ENCODE results near the gene PRR20G. TPM values are rescaled to one million over a fixed set of nuclear protein-coding genes. Genes with fewer than 3 reads are reported as not detected.

PRR20G gene
- total and polyA plus RNA-seq, 2 experiments from 2014 or later: not detected

- WGBS (ENCODE audit: low lambda C conversion rate, missing lambda C conversion rate): 83% methylated on average over 10 of the region's 10 CpGs
- Histone ChIP-seq H3K4me2 (no peak overlapping the region), H3K79me2 (no peaks in the 10 kb centered on the region), H3K36me3 (replicated peaks; ENCODE audit: insufficient read depth, low read depth) (no peaks in the 10 kb centered on the region), H3K27ac (no peak overlapping the region), H3K27me3 (peaks cover 6% of the 10 kb centered on the region), H2AFZ (no peak overlapping the region), H4K20me1 (ENCODE audit: insufficient read depth, poor library complexity, severe bottlenecking) (no peaks in the 10 kb centered on the region), H3K9me2 (replicated peaks; ENCODE audit: insufficient read depth) (peaks cover 2% of the 10 kb centered on the region), H3K9me3 (ENCODE audit: low read depth) (no peaks in the 10 kb centered on the region), H3K4me1 (ENCODE audit: insufficient read depth) (no peaks in the 10 kb centered on the region), H3K4me3 (no peak overlapping the region)
- no peak for DNase-seq (ENCODE audit: low spot score)
- TF ChIP-seq EZH2 (IDR thresholded peaks at IDR 0.05; ENCODE audit: borderline replicate concordance) (no peak), EZH2phosphoT487 (IDR thresholded peaks at IDR 0.05; ENCODE audit: low read depth, severe bottlenecking, unreplicated experiment) (no peak)
- TF ChIP-seq, protein P1, sequence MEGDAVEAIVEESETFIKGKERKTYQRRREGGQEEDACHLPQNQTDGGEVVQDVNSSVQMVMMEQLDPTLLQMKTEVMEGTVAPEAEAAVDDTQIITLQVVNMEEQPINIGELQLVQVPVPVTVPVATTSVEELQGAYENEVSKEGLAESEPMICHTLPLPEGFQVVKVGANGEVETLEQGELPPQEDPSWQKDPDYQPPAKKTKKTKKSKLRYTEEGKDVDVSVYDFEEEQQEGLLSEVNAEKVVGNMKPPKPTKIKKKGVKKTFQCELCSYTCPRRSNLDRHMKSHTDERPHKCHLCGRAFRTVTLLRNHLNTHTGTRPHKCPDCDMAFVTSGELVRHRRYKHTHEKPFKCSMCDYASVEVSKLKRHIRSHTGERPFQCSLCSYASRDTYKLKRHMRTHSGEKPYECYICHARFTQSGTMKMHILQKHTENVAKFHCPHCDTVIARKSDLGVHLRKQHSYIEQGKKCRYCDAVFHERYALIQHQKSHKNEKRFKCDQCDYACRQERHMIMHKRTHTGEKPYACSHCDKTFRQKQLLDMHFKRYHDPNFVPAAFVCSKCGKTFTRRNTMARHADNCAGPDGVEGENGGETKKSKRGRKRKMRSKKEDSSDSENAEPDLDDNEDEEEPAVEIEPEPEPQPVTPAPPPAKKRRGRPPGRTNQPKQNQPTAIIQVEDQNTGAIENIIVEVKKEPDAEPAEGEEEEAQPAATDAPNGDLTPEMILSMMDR (IDR thresholded peaks at IDR 0.05; ENCODE audit: poor library complexity): no peak
Observed at GRCh38 chr3:127307112-127307835, 19.4 kb upstream of the PRR20G start.

GRCh38 chr3:127306361-127307111 lies 18.7 kb upstream of the PRR20G start:
- no peaks in the 10 kb centered on the region for H3K4me1 ChIP-seq (ENCODE audit: insufficient read depth)
- H3K27ac ChIP-seq: no peak overlapping the region
- H3K36me3 ChIP-seq (replicated peaks; ENCODE audit: insufficient read depth, low read depth): no peaks in the 10 kb centered on the region
- H3K4me2 ChIP-seq: no peak overlapping the region
- no peaks in the 10 kb centered on the region for H3K9me3 ChIP-seq (ENCODE audit: low read depth)
- no peak for DNase-seq (ENCODE audit: low spot score)
- no peak for TF ChIP-seq EZH2 (IDR thresholded peaks at IDR 0.05; ENCODE audit: borderline replicate concordance)
- no peak for TF ChIP-seq EZH2phosphoT487 (IDR thresholded peaks at IDR 0.05; ENCODE audit: low read depth, severe bottlenecking, unreplicated experiment)
- TF ChIP-seq, protein P1 (IDR thresholded peaks at IDR 0.05; ENCODE audit: poor library complexity): no peak
- H2AFZ ChIP-seq: no peak overlapping the region
- 81% methylated on average over 18 of the region's 18 CpGs for WGBS (ENCODE audit: low lambda C conversion rate, missing lambda C conversion rate)
- peaks cover 8% of the 10 kb centered on the region for H3K27me3 ChIP-seq
- no peak overlapping the region for H3K4me3 ChIP-seq
- peaks cover 2% of the 10 kb centered on the region for H3K9me2 ChIP-seq (replicated peaks; ENCODE audit: insufficient read depth)
- no peaks in the 10 kb centered on the region for H4K20me1 ChIP-seq (ENCODE audit: insufficient read depth, poor library complexity, severe bottlenecking)
- H3K79me2 ChIP-seq: no peaks in the 10 kb centered on the region

- H3K4me2 ChIP-seq: no peak overlapping the region
- H3K27me3 ChIP-seq: peaks cover 13% of the 10 kb centered on the region
- TF ChIP-seq EZH2 (IDR thresholded peaks at IDR 0.05; ENCODE audit: borderline replicate concordance) (no peak), EZH2phosphoT487 (IDR thresholded peaks at IDR 0.05; ENCODE audit: low read depth, severe bottlenecking, unreplicated experiment) (no peak)
- TF ChIP-seq, protein P1 (IDR thresholded peaks at IDR 0.05; ENCODE audit: poor library complexity): no peak
- H2AFZ ChIP-seq: no peak overlapping the region
- no peaks in the 10 kb centered on the region for H4K20me1 ChIP-seq (ENCODE audit: insufficient read depth, poor library complexity, severe bottlenecking)
- no peaks in the 10 kb centered on the region for H3K79me2 ChIP-seq
- no peak overlapping the region for H3K27ac ChIP-seq
- peaks cover 2% of the 10 kb centered on the region for H3K9me2 ChIP-seq (replicated peaks; ENCODE audit: insufficient read depth)
- 73% methylated on average over 9 of the region's 9 CpGs for WGBS (ENCODE audit: low lambda C conversion rate, missing lambda C conversion rate)
- no peak overlapping the region for H3K4me3 ChIP-seq
- H3K4me1 ChIP-seq (ENCODE audit: insufficient read depth): no peaks in the 10 kb centered on the region
- H3K9me3 ChIP-seq (ENCODE audit: low read depth): no peaks in the 10 kb centered on the region
- H3K36me3 ChIP-seq (replicated peaks; ENCODE audit: insufficient read depth, low read depth): no peaks in the 10 kb centered on the region
- no peak for DNase-seq (ENCODE audit: low spot score)
Observed at GRCh38 chr3:127305499-127306060, 17.7 kb upstream of the PRR20G start.
